ENCODE results near the gene JAG1.

The JAG1 gene

GRCh38 chr20:10647471-10647870, 26.3 kb downstream of the JAG1 start:
- no peak overlapping the region for H3K4me3 ChIP-seq (ENCODE audit: low read depth, low read length)
- H3K36me3 ChIP-seq (ENCODE audit: control insufficient read depth in 2 of 2, insufficient read depth in 1 of 2, low read length in 2 of 2) = peaks cover 22 to 99% of the 10 kb centered on the region in 2 experiments
- H3K27ac ChIP-seq (ENCODE audit: extremely low read depth, low read depth, low read length) = no peak overlapping the region
- ChIA-PET POLR2A (no interaction called here), CTCF (interaction anchor here (0.5 to 0.7 kb wide), 3 partner anchors 15 to 152 kb away, joined by 3 to 5 read pairs (median 3); no protein-coding TSS in a partner anchor)
- TF ChIP-seq ZNF514 (tag by site-specific recombination; IDR thresholded peaks at IDR 0.05) = no peak
- TF ChIP-seq ZNF19 (tag by site-specific recombination; IDR thresholded peaks at IDR 0.05; ENCODE audit: low read depth) = no peak
- TF ChIP-seq, protein P1, sequence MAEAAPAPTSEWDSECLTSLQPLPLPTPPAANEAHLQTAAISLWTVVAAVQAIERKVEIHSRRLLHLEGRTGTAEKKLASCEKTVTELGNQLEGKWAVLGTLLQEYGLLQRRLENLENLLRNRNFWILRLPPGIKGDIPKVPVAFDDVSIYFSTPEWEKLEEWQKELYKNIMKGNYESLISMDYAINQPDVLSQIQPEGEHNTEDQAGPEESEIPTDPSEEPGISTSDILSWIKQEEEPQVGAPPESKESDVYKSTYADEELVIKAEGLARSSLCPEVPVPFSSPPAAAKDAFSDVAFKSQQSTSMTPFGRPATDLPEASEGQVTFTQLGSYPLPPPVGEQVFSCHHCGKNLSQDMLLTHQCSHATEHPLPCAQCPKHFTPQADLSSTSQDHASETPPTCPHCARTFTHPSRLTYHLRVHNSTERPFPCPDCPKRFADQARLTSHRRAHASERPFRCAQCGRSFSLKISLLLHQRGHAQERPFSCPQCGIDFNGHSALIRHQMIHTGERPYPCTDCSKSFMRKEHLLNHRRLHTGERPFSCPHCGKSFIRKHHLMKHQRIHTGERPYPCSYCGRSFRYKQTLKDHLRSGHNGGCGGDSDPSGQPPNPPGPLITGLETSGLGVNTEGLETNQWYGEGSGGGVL (tag by site-specific recombination; IDR thresholded peaks at IDR 0.05) = no peak
- TF ChIP-seq, protein P2, sequence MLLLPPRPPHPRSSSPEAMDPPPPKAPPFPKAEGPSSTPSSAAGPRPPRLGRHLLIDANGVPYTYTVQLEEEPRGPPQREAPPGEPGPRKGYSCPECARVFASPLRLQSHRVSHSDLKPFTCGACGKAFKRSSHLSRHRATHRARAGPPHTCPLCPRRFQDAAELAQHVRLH (tag by site-specific recombination; IDR thresholded peaks at IDR 0.05) = no peak
- no peak for TF ChIP-seq ZNF202 (tag by site-specific recombination; IDR thresholded peaks at IDR 0.05; ENCODE audit: borderline replicate concordance)
- TF ChIP-seq ZBTB7A (tag by site-specific recombination; IDR thresholded peaks at IDR 0.05; ENCODE audit: low read depth) = no peak
- TF ChIP-seq, protein P3, sequence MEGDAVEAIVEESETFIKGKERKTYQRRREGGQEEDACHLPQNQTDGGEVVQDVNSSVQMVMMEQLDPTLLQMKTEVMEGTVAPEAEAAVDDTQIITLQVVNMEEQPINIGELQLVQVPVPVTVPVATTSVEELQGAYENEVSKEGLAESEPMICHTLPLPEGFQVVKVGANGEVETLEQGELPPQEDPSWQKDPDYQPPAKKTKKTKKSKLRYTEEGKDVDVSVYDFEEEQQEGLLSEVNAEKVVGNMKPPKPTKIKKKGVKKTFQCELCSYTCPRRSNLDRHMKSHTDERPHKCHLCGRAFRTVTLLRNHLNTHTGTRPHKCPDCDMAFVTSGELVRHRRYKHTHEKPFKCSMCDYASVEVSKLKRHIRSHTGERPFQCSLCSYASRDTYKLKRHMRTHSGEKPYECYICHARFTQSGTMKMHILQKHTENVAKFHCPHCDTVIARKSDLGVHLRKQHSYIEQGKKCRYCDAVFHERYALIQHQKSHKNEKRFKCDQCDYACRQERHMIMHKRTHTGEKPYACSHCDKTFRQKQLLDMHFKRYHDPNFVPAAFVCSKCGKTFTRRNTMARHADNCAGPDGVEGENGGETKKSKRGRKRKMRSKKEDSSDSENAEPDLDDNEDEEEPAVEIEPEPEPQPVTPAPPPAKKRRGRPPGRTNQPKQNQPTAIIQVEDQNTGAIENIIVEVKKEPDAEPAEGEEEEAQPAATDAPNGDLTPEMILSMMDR (tag by site-specific recombination; IDR thresholded peaks at IDR 0.05) = 0 out of 2 replicates have a peak, but pooled peaks have one; percentile 9
- H3K4me1 ChIP-seq (ENCODE audit: control insufficient read depth, insufficient read depth, low read length) = no peaks in the 10 kb centered on the region; the same call in 1 of the 2 replicates
- H3K9me3 ChIP-seq (ENCODE audit: control insufficient read depth, insufficient read depth, low read depth, low read length) = no peaks in the 10 kb centered on the region

GRCh38 chr20:10646886-10647420, 26.8 kb downstream of the JAG1 start:
- CTCF ChIA-PET = interaction anchor here (0.5 to 0.7 kb wide), 2 partner anchors 16 to 83 kb away, joined by 3 to 5 read pairs; no protein-coding TSS in a partner anchor
- no peaks in the 10 kb centered on the region; the same call in 1 of the 2 replicates for H3K4me1 ChIP-seq (ENCODE audit: control insufficient read depth, insufficient read depth, low read length)
- no peak overlapping the region for H3K4me3 ChIP-seq (ENCODE audit: low read depth, low read length)
- peaks cover 22 to 100% of the 10 kb centered on the region in 2 experiments for H3K36me3 ChIP-seq (ENCODE audit: control insufficient read depth in 2 of 2, insufficient read depth in 1 of 2, low read length in 2 of 2)
- H3K27ac ChIP-seq (ENCODE audit: extremely low read depth, low read depth, low read length) = no peak overlapping the region
- no peaks in the 10 kb centered on the region for H3K9me3 ChIP-seq (ENCODE audit: control insufficient read depth, insufficient read depth, low read depth, low read length)
- POLR2A ChIA-PET = no interaction called here
- TF ChIP-seq ZBTB7A (tag by site-specific recombination; IDR thresholded peaks at IDR 0.05; ENCODE audit: low read depth) = no peak
- TF ChIP-seq, protein P1 (tag by site-specific recombination; IDR thresholded peaks at IDR 0.05) = no peak
- TF ChIP-seq, protein P4, sequence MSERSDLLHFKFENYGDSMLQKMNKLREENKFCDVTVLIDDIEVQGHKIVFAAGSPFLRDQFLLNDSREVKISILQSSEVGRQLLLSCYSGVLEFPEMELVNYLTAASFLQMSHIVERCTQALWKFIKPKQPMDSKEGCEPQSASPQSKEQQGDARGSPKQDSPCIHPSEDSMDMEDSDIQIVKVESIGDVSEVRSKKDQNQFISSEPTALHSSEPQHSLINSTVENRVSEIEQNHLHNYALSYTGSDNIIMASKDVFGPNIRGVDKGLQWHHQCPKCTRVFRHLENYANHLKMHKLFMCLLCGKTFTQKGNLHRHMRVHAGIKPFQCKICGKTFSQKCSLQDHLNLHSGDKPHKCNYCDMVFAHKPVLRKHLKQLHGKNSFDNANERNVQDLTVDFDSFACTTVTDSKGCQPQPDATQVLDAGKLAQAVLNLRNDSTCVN (tag by site-specific recombination; optimal IDR thresholded peaks at IDR 0.05) = no peak
- TF ChIP-seq OSR2 (tag by site-specific recombination; IDR thresholded peaks at IDR 0.05) = no peak
- no peak for TF ChIP-seq ZSCAN23 (tag by site-specific recombination; IDR thresholded peaks at IDR 0.05)
- no peak for TF ChIP-seq SETDB1 (IDR thresholded peaks at IDR 0.05; ENCODE audit: insufficient read length, low read length)
- TF ChIP-seq ZNF571 (tag by site-specific recombination; IDR thresholded peaks at IDR 0.05) = no peak
- no peak for TF ChIP-seq ZNF366 (tag by site-specific recombination; conservative IDR thresholded peaks at IDR 0.05)
- no peak for TF ChIP-seq ZNF214 (tag by site-specific recombination; IDR thresholded peaks at IDR 0.05; ENCODE audit: borderline replicate concordance)
- TF ChIP-seq HOXA7 (CRISPR knock-in tag; IDR thresholded peaks at IDR 0.05; ENCODE audit: borderline replicate concordance) = no peak
- TF ChIP-seq ZFP37 (tag by site-specific recombination; IDR thresholded peaks at IDR 0.05) = no peak
- no peak for TF ChIP-seq ZNF302 (tag by site-specific recombination; IDR thresholded peaks at IDR 0.05; ENCODE audit: low read depth)
- TF ChIP-seq RBAK (tag by site-specific recombination; IDR thresholded peaks at IDR 0.05) = no peak
- no peak for TF ChIP-seq ZNF704 (tag by site-specific recombination; IDR thresholded peaks at IDR 0.05)
- no peak for TF ChIP-seq ZNF335 (tag by site-specific recombination; conservative IDR thresholded peaks at IDR 0.05)
- TF ChIP-seq ZNF560 (tag by site-specific recombination; IDR thresholded peaks at IDR 0.05; ENCODE audit: borderline replicate concordance) = no peak

All from HEK293 (cell line).